22Rv1 (cell line): ENCODE data around the gene DAGLA.

Source experiments
- H3K27ac ChIP-seq: fragments of 450-650 bp; 2 replicates; pipeline ENCODE4 v1.5.1; 2017
- ZFX ChIP-seq: fragments of 450-650 bp; IDR thresholded peaks from 2 replicates; pipeline ENCODE4 v1.6.1; 2017; ENCODE audit warnings: antibody characterized with exemption, borderline replicate concordance
- TF ChIP-seq, protein P1 (sequence below): fragments of 450-650 bp; IDR thresholded peaks from 2 replicates; pipeline ENCODE4 v1.5.1; 2017; ENCODE audit warnings: mild to moderate bottlenecking

The DAGLA gene

DNA sequence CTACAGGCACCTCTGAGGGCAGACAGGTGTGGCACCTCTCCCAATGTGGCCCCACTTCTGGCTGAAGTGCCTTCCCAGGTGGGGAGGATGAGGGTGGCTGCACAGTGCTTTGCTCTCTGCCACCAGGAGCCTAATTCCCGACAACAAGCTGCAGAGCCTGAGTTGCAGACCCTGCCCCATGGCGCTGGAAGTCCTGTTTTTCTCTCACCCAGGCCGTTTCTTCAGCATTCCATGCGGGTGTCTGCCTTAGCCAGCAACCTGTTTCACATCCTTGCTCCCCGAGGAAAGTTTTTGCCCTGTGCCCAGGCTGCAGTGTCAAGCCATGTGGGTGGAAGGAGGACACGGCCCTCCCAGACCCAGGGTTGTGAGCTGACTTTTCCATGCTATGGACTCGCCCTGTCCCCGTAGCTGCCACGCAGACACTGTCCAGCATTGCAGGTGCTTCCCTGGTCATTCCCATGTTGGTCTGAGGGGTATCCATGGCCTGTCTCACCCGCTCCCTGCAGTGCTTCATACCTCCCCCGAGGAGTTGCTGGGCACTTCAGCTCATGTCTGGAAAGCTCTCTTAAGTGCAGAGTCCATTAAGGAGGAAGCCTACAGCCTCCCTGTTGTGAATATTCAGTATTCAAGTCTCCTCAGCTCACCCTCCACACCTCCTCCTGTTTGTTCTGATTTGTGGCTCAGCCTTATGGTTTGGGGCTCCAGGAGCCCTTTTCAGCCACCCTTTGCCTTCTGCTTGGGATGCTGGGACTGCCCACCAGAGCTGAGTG lies 2.9 kb downstream of the DAGLA start:
- H3K27ac ChIP-seq: no peak overlapping the region
- TF ChIP-seq ZFX: no peak
- TF ChIP-seq, protein P1, sequence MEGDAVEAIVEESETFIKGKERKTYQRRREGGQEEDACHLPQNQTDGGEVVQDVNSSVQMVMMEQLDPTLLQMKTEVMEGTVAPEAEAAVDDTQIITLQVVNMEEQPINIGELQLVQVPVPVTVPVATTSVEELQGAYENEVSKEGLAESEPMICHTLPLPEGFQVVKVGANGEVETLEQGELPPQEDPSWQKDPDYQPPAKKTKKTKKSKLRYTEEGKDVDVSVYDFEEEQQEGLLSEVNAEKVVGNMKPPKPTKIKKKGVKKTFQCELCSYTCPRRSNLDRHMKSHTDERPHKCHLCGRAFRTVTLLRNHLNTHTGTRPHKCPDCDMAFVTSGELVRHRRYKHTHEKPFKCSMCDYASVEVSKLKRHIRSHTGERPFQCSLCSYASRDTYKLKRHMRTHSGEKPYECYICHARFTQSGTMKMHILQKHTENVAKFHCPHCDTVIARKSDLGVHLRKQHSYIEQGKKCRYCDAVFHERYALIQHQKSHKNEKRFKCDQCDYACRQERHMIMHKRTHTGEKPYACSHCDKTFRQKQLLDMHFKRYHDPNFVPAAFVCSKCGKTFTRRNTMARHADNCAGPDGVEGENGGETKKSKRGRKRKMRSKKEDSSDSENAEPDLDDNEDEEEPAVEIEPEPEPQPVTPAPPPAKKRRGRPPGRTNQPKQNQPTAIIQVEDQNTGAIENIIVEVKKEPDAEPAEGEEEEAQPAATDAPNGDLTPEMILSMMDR: no peak

DNA sequence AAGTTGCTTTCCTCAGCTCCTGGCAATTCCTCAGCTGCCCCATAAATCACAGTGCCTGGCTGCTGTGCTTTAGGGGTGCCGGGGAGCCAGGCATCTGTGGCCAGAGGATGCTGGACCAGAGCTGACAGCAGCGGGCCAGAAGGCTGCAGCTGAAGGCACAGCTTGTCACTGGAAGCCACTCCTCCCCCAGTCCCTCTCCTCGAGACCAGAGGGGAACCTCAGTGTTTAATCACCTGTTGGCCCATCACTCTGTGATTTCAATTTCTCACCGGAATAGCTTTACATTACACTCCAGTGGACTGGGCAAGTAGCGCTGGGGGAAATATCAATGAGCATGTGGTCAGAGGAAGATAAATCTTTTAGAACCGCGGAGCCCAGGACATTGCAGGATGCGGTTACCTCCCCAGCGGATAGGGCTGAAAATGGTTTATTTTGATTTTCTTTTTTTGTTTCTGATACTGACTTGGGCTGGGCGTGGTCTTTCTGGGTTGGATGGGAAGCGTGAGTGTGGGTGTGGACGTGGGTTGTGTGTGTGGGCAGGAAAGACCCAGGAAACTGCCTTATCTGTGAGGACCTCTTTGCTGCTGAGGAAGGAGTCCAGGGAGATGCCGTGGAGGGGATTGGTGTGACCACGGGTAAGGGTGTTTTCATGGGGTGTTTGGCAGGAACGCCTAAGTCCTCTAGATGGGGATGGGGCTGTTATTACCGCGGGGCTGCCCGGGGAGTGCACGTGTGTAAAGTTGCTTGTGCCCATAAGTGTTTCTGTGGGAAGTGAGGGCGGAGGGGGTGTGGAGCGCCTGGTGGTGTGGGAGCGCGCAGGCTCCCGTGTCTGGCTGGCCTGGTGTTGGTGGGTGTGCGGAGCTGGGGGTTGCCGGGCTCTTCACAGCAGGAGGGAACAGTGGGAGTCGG lies 4.0 kb downstream of the DAGLA start:
- no peak overlapping the region for H3K27ac ChIP-seq
- TF ChIP-seq, protein P1: no peak

DNA sequence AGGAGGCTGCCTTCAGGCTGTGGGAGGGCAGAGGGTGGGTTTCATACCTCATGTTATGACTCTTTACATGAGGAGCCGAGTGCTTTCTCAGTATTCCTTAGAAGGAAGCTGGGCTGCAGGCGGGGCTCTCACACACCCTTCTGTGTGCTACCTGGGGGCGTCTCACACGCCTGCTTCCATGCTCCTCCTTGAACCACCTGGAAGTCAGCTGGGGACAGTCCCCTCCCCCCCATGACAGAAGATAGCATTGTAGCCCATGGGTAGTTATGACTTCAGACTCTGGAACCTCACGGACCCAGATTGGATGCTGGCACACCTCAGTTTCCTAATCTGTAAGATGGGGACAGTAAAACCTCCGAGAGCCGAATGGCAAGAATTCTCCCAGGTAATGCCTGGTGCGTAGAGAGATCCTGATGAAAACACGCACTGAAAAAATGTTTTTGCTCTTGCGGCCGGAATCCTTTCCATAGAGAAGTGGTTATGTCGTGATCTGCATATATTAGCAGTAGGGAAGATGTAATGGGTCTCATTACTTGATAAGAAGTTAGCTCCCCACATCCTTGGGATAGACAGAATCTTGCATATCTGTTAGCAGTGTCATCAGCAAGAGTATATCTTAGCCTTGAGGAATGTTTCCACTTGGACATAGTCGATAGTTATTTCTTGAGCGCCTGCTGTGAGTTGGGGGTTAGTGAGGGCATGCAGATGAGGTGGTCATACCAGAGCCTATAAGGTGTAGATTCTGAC lies 4.9 kb downstream of the DAGLA start:
- no peak overlapping the region for H3K27ac ChIP-seq

GRCh38 chr11:61685617-61685967 lies 5.4 kb downstream of the DAGLA start:
- no peak overlapping the region for H3K27ac ChIP-seq
- no peak for TF ChIP-seq ZFX
- TF ChIP-seq, protein P1: no peak

More for the DNA sequence above, 4.9 kb downstream of the DAGLA start:
- TF ChIP-seq ZFX: no peak
- TF ChIP-seq, protein P1: no peak

DNA sequence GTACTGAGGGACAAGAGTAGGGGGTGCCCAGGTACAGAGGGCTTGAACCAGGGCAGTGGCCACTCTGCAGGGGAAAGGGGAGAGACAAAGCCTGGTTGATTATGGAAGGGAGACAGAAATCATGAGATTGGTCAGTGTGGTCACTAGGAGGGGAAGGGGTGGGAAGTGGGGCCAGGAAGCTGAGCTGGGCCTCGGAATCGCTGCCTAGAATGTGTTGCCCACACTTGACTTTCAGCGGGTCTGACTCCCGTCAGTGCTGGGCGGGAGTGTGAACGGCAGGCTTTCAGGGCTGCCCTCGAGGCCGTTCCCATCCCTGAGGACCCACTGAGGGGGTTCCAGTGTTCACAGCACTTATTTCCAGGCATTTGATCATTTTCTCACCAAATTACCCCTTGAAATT lies 5.9 kb downstream of the DAGLA start:
- H3K27ac ChIP-seq: no peak overlapping the region
- TF ChIP-seq, protein P1: no peak
- TF ChIP-seq ZFX: no peak

DNA sequence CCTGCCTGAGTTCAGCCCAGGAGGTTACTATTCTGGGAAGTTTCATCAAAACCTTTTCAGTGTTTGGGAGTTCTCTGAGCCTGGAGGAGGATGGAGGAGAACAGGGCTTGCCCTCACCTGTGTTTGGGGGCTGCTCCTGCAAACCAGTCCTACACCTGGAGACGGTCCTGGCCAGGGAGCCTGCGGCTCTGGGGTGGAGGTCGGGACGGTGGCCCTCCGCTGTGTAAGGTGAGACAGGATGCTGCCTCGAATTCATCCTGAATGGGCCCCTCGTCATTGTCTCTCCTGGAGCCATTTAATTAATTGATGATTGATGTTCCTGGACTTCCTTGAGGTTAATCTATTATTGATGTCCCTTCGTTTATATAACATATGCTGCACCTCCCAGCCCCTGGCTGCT lies 6.3 kb downstream of the DAGLA start:
- TF ChIP-seq, protein P1: no peak
- TF ChIP-seq ZFX: no peak

More for the DNA sequence above, 6.3 kb downstream of the DAGLA start:
- no peak overlapping the region for H3K27ac ChIP-seq
